Daoy (cell line): ENCODE results near the gene KLF4. TPM values are rescaled to one million over a fixed set of nuclear protein-coding genes. Genes with fewer than 3 reads are reported as not detected.

Experiments used
- DNase-seq: peaks from one replicate; pipeline ENCODE4 v3.0.0-alpha.2; 2015; ENCODE audit warnings: low read depth
- total RNA-seq: library from RNA; depleted of rRNA; stranded (reverse); fragments of >200 nt; shearing (Covaris generic); gene quantifications from 2 replicates; pipeline ENCODE4 v1.2.3, GENCODE V29; 2014; rRNA removed

KLF4 gene
- total RNA-seq, 1 experiment from 2014 or later, result 6.5 TPM

DNA sequence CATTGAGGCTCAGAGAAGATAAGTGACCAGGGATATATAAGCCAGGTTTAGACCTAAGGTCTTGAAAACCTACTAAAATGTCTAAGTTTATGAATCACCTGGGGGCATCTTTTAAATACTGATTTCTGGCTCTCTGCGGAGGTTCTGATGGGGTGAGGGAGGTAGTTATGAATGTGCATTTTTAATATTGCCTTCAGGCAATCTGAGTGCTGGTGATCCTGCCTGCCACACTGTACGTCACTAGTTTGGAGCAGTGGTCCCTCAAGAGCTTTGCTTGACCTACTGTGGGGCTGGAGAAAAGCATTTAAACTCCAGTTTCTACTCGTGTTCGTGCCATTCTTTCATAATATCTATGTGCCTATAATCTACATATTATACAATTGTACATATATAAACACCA lies 36.1 kb downstream of the KLF4 start:
- no peak for DNase-seq

- no peak for DNase-seq
Observed at GRCh38 chr9:107447834-107448233, 41.7 kb downstream of the KLF4 start.

GRCh38 chr9:107447081-107447480 lies 42.5 kb downstream of the KLF4 start:
- DNase-seq, result no peak

DNA sequence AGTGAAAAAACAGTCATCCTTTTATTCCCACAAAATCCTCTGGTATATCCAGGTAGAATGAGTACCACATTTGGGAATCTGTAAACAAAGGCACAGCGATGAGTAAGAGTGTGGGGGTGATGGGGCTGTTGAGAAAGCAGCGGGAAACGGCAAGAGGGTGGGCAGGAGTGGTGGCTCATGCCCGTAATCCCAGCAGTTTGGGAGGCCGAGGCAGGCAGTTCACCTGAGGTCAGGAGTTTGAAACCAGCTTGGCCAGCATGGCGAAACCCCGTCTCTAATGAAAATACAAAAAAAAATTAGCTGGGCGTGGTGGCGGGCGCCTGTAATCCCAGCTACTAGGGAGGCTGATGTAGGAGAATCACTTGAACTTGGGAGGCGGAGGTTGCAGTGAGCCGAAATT lies 43.1 kb downstream of the KLF4 start:
- DNase-seq, result no peak

GRCh38 chr9:107443786-107444185 lies 45.8 kb downstream of the KLF4 start:
- no peak for DNase-seq

DNA sequence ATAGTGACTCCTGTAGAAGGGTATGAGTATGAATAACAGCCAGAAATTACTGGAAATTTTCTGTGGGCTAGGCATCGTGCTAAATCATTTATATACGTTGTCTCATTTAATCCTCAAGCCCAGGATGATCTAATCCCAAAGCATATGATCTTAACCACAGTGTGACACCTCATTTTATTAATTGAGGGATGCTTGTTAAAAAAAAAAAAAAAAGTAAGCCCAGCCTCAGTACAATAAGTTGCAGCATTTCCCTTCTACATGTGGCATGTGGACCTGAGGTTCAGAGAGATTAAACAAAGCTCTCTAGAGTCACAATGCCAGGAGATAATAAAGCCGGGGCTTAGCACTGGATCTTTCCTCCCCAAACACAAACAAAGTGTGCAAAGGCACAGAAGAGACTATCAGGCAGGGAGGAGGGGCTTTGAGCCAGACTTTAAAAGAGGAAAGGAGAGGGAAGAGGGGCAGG lies 49.5 kb downstream of the KLF4 start:
- DNase-seq, result no peak

DNA sequence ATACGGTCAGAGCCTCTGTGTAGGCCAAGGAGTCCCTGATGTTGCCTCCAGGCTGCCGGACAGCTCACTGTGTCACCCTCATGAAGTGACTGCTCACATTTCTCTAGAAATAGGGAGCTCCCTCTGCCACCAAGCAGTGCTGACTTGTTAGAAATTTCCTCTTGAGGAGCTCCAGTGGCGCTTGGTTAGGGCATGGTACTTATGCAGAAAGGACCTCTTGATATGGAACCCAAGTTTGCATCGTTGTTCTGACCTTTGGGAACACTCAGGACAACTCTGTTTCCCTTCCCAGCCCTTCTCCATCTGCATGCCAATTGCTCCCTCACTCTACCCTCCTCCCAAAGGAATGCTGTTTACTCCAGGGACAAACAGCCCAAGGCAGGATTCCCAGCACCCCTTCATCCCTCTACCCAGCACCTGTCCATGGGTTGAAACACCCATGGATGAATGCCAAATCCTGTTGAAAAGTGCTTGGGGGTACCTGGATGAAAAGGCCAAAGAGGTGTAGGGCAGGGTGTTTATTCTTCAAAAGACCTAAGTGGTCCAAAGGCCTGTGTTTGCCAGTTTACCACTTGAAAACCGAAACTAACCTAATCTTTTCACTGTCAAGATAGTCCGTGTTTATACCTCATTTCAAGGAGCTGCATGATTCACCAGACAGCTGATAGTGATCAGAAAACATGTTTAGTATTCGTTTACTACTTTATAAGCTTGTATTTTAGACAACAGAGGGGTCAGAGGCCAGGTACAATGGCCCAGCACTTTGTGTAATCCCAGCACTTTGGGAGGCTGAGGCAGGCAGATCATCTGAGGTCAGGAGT lies 51.1 kb downstream of the KLF4 start:
- DNase-seq, result peak; percentile 14

- no peak for DNase-seq
Observed at GRCh38 chr9:107437716-107438115, 51.9 kb downstream of the KLF4 start.

- DNase-seq, result no peak
Observed at GRCh38 chr9:107435415-107435814, 54.2 kb downstream of the KLF4 start.

Other genes starting within 250 kb of the KLF4 start
- 140 and 159 TPM in 2 replicates for gene RAD23B, start 206.5 kb downstream of the KLF4 start, total RNA-seq